Fibroblast of villous mesenchyme (primary cell): Measurements from ENCODE around the gene WDR4. TPM values are rescaled to one million over a fixed set of nuclear protein-coding genes. Genes with fewer than 3 reads are reported as not detected.
"Not testable (repeated sequence)": the region's sequence is repeated elsewhere in the genome, so short reads cannot be mapped to it uniquely, and the experiment has no call there.

Experiments
- DNase-seq: peaks from one replicate; pipeline ENCODE4 v3.0.0-alpha.2; 2010; ENCODE audit warnings: low read depth
- H3K4me3 ChIP-seq: 2 replicates; pipeline ENCODE4 v1.5.1; 2011; ENCODE audit warnings: low read depth, mild to moderate bottlenecking, low read length
- total RNA-seq: library from RNA; depleted of rRNA; stranded (reverse); fragments of >200 nt; gene quantifications from 2 replicates; pipeline ENCODE4 v1.2.3, GENCODE V29; 2012
- TF ChIP-seq, protein P1 (sequence below): IDR thresholded peaks from 2 replicates; pipeline ENCODE4 v1.5.1; 2012; ENCODE audit warnings: low read depth, mild to moderate bottlenecking, low read length; ENCODE audit not compliant: insufficient read depth

Gene WDR4
- total RNA-seq, 1 donor: 14.2 TPM

DNA sequence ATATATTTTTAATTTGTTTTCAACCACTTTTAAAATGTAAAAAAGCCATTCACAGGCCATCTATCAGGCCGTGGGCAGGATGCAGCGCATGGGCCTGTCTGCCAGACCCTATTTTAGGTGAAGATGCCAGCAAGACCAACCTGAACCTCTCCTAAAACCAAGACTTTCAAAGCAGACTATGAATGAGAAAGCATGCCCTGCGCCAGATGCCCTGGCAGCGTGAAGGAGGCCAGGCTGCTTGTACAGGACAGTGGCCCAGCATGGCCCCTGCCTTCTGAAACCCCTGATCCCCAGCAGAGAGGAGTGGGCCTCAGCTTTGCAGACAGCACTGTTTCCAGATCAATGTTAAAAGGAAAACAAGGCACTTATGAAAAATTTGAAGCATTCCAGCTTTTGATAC, 31.6 kb downstream of the WDR4 start:
- H3K4me3 ChIP-seq: no peak overlapping the region
- TF ChIP-seq, protein P1, sequence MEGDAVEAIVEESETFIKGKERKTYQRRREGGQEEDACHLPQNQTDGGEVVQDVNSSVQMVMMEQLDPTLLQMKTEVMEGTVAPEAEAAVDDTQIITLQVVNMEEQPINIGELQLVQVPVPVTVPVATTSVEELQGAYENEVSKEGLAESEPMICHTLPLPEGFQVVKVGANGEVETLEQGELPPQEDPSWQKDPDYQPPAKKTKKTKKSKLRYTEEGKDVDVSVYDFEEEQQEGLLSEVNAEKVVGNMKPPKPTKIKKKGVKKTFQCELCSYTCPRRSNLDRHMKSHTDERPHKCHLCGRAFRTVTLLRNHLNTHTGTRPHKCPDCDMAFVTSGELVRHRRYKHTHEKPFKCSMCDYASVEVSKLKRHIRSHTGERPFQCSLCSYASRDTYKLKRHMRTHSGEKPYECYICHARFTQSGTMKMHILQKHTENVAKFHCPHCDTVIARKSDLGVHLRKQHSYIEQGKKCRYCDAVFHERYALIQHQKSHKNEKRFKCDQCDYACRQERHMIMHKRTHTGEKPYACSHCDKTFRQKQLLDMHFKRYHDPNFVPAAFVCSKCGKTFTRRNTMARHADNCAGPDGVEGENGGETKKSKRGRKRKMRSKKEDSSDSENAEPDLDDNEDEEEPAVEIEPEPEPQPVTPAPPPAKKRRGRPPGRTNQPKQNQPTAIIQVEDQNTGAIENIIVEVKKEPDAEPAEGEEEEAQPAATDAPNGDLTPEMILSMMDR: no peak
- DNase-seq: no peak

DNA sequence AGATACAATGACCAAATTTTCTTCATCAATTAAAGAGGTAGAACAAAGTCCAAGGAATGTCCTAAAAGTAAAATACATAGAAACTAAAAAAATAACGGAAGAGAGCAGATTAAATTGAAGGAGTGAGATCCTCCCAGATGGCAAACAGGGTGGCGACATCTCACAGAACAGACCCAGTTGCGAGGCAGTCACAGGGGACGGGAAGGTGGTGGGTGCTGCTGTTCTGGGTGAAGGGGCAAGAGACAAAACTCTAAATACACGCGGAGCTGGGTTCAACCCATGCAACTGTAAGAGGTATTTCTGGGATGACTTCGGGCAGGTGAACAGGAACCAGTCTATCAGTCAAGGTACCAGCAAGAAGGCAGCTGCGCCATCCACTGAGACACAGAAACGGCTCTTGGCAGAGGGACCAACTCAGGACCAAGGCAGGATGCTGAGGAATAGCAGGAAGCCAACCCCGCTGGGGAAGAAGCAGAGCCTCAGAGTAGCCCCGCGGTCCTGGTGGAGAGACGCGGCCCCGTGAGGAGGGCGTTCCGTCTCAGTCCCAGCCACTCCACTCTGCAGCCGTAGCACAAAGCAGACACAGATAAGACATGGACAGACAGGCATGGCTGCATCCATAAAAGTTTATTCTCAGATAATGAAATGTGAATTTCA, 32.2 kb downstream of the WDR4 start:
- H3K4me3 ChIP-seq: no peak overlapping the region
- DNase-seq: no peak
- TF ChIP-seq, protein P1: no peak

DNA sequence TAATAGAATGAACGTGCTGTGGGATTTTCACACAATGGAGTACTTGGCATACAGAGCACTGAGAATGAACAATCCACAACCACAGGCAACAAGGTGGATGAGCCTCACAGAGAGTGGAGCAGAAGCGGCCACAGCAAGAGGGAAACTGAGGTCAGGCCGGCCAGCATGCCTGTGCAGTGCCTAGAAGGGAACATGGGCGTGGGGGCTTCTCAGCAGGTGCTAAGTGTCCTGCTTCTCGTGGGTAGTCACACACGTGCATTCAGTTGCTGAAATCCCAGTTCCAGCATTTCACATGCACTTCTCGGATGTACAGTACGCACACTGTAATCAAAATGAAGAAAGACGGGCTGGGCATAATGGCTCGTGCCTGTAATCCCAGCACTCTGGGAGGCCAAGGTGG, 33.1 kb downstream of the WDR4 start:
- no peak for DNase-seq
- TF ChIP-seq, protein P1: no peak

DNA sequence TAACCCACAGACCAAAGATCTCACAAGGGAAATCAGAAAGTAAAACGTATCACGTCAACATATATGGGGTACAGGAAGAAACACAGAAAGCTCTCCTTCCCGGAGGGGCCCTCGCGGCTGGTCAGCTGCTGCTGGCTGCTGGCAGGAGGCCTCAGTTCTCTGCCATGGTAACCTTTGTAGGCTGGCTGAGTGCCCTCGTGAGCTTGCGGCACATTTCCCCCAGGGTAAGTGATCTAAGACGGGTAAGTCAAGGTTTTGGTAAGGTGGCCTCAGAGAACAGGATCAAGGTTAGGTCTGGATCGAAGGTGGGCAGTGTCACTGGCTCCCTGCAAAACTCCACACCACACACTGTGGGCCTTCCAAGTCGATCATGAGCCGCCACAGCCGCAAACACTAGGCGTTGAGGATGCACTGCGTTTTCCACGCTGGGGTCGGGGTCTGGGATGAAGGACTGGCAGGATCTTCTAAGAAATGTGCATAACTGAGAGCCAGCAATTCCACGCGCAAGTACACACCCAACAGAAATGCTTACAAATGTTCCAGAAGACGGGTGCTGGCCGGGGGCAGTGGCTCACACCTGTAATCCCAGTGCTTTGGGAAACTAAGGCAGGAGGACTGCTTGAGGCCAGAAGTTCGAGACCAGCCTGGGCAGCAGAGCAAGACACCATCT, 33.9 kb downstream of the WDR4 start:
- no peak overlapping the region for H3K4me3 ChIP-seq
- TF ChIP-seq, protein P1: no peak
- DNase-seq: no peak

More for the DNA sequence above, 33.1 kb downstream of the WDR4 start:
- H3K4me3 ChIP-seq: no peak overlapping the region

DNA sequence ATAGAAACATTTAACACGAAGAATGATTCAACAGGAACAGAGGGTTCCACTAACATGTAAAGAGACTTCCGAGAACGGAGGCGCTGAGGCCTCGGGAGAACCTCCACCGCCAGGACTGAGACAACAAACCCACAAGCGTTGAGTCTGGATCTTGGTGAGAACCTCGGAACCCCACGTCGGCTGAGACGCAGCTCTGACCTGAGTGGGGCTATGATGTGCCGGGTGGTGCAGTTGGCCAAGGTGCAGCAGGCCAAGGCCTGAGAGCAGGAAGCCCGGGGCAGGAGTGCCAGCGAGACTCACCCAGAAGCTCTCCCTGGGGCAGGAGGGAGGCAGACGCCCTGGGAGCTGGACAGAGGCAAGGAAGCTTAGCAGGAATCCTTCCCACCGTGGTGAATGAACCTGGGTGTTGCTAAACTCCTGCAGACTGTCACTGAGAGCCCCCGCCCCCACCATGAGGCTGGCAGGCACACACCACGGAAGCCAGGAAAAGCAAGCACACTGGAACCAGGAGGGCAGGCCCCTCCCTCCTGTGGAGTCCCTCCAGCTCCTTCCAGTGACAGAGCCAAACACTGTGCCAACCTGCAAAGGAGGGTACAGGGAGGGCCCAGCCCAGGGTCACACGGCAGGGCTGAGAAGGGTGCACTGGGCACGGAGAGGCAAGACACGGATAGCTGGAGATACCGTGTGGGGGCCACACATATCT, 34.8 kb downstream of the WDR4 start:
- H3K4me3 ChIP-seq: no peak overlapping the region
- DNase-seq: no peak
- TF ChIP-seq, protein P1: no peak

DNA sequence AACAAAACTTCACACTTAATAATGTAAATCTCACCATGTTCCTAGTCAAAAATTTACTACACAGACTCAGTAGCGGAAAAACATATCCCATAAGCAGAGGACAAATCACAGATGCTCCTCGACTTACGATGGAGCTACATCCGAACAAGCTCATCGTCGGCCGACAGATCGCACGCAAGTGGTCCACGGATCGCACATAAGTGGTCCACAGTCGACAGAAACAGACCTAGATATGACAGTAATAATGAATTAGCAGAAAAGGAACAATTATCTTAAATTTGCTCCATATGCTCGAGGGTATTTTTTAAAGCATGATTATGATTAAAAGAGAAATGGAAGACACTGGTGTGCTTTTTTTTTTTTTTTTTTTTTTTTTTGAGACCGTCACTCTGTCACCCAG, 36.3 kb downstream of the WDR4 start:
- DNase-seq: no peak
- no peak overlapping the region for H3K4me3 ChIP-seq

DNA sequence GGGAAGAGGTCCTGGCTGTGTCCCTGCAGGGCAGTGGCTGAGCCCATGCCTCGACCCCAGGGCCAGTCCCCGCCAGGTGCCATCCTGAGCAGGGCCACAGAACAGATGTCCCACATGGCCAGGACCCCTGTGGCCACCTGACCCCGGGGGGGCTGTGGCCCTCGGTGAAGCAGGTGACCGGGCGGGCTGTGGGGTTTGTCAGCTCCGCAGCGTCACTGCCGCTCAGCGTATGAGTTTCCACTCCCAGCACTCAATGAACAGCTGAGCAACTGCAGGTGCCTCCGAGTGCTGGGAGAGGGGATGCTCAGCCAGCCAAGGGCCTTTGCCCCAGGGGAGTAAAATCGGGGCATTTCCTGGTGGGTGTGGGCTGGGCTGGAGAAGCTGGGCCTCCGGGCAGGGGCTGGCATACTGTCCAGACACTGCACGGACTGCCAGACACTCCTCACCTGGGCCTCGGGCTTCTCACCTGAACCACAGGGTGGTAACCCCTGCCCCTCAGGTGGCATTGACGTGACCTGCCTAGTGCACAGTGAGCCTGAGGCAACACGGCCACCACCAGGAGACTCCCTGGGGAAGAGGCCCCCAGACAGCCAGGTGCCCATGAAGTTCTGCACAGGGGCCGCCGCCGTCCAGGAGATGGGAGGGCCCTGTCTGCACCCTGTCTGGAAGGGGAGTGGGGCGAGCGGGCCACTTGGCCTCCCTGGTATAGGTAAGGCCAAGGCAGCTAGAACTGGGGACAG, 37.3 kb downstream of the WDR4 start:
- not testable (repeated sequence) for DNase-seq, H3K4me3 ChIP-seq

More for the DNA sequence above, 36.3 kb downstream of the WDR4 start:
- TF ChIP-seq, protein P1: no peak
